B cell (primary cell): ENCODE results near the gene LDB3. TPM values are rescaled to one million over a fixed set of nuclear protein-coding genes. Genes with fewer than 3 reads are reported as not detected.

Source experiments
- ATAC-seq: fragments of 200-7000 bp; cut with Tn5 transposase; one replicate; pipeline ENCODE4 v1.10.0; 2021; ENCODE audit warnings: low read depth, mild to moderate bottlenecking, moderate number of reproducible peaks, moderate library complexity
- CTCF ChIA-PET: fragments of 350-600 bp; sonication (Branson Sonifier 250); formaldehyde crosslinking; loops from one replicate; lab custom pipeline; 2021; ENCODE audit warnings: antibody characterized with exemption, inconsistent platforms; lab: Charles Lee
- POLR2A ChIA-PET: fragments of 350-600 bp; sonication (Branson Sonifier 250); formaldehyde crosslinking; loops from one replicate; lab custom pipeline; 2021; ENCODE audit warnings: antibody characterized with exemption; lab: Charles Lee
- DNase-seq: peaks from one replicate; pipeline ENCODE4 v3.0.0; 2013
- H2AFZ ChIP-seq: 2 replicates; pipeline ENCODE4 v1.6.1; 2012; ENCODE audit warnings: mild to moderate bottlenecking, low read depth, low read length; ENCODE audit not compliant: insufficient read depth, poor library complexity, severe bottlenecking
- H3K27ac ChIP-seq, 2 donors: 1 replicate in 1 of 2; 2 replicates in 1 of 2; pipeline ENCODE4 v1.5.1; 2012 to 2013; ENCODE audit warnings: low read length in 2 of 2, mild to moderate bottlenecking in 2 of 2, moderate library complexity in 1 of 2
- H3K27me3 ChIP-seq, 4 experiments: fragments of 200-600 bp in 1 of 4; sonication (generic) in 1 of 4; replicated peaks in 1 of 4; 1 replicate in 2 of 4; 2 replicates in 2 of 4; pipeline versions ENCODE4 v1.6.1 to v1.7.0; 2013 to 2016; ENCODE audit warnings: low read length in 3 of 4, mild to moderate bottlenecking in 2 of 4, mixed read lengths in 1 of 4, moderate library complexity in 1 of 4; ENCODE audit not compliant: insufficient read depth in 4 of 4, control insufficient read depth in 3 of 4; ENCODE audit errors: control extremely low read depth in 1 of 4
- H3K36me3 ChIP-seq, 2 experiments: replicated peaks in 1 of 2; 1 replicate in 1 of 2; 2 replicates in 1 of 2; pipeline versions ENCODE4 v1.6.1 to v1.7.1; 2013; ENCODE audit warnings: low read length in 1 of 2; ENCODE audit not compliant: insufficient read depth in 2 of 2, control insufficient read depth in 1 of 2; ENCODE audit errors: control extremely low read depth in 1 of 2, extremely low read depth in 1 of 2
- H3K4me1 ChIP-seq, 2 donors: fragments of 200-600 bp in 1 of 2; sonication (generic) in 1 of 2; 1 replicate in 1 of 2; 2 replicates in 1 of 2; pipeline versions ENCODE4 v1.5.1 to v1.6.1; 2013 to 2017; ENCODE audit warnings: low read length in 2 of 2; ENCODE audit not compliant: control insufficient read depth in 2 of 2, insufficient read depth in 2 of 2
- H3K4me2 ChIP-seq: replicated peaks from 2 replicates; pipeline ENCODE3; 2012; ENCODE audit warnings: mild to moderate bottlenecking, low read depth, low read length; ENCODE audit not compliant: poor library complexity, severe bottlenecking
- H3K4me3 ChIP-seq, 5 experiments: fragments of 200-600 bp in 1 of 5; sonication (generic) in 1 of 5; 1 replicate in 3 of 5; 2 replicates in 2 of 5; pipeline versions ENCODE4 v1.5.1 to v1.7.0; 2011 to 2016; ENCODE audit warnings: low read length in 4 of 5, mild to moderate bottlenecking in 4 of 5, low read depth in 2 of 5, control low read depth in 1 of 5, moderate library complexity in 1 of 5; ENCODE audit not compliant: insufficient read depth in 1 of 5; ENCODE audit errors: control extremely low read depth in 1 of 5, extremely low read depth in 1 of 5
- H3K79me2 ChIP-seq: fragments of 200-600 bp; sonication (generic); one replicate; pipeline ENCODE4 v1.6.0; 2016; ENCODE audit warnings: low read length; ENCODE audit not compliant: control insufficient read depth, insufficient read depth
- H3K9ac ChIP-seq: fragments of 200-600 bp; sonication (generic); 2 replicates; pipeline ENCODE4 v1.6.1; 2017; ENCODE audit warnings: mild to moderate bottlenecking, low read length, moderate library complexity
- H3K9me3 ChIP-seq, 3 donors: one replicate each; pipeline versions ENCODE4 v1.6.1 to v1.7.1; 2013; ENCODE audit warnings: low read length in 2 of 3; ENCODE audit not compliant: control insufficient read depth in 2 of 3, insufficient read depth in 1 of 3; ENCODE audit errors: control extremely low read depth in 1 of 3
- H4K20me1 ChIP-seq: 2 replicates; pipeline ENCODE4 v1.6.0; 2012; ENCODE audit warnings: mild to moderate bottlenecking, low read length; ENCODE audit not compliant: insufficient read depth, control insufficient read depth, poor library complexity, severe bottlenecking
- H3K27ac Mint-ChIP-seq: one replicate; pipeline ENCODE4 v1.8.0; 2021; ENCODE audit warnings: mixed read lengths
- H3K27me3 Mint-ChIP-seq: one replicate; pipeline ENCODE4 v1.8.0; 2021; ENCODE audit warnings: mixed read lengths
- H3K4me1 Mint-ChIP-seq: one replicate; pipeline ENCODE4 v1.8.0; 2021; ENCODE audit warnings: mixed read lengths
- H3K4me3 Mint-ChIP-seq: one replicate; pipeline ENCODE4 v1.8.0; 2021; ENCODE audit warnings: mixed read lengths
- H3K9me3 Mint-ChIP-seq: one replicate; pipeline ENCODE4 v1.8.0; 2022; ENCODE audit warnings: mixed read lengths; ENCODE audit not compliant: insufficient read depth
- CTCF ChIP-seq: fragments of 200-600 bp; IDR thresholded peaks from one replicate; pipeline ENCODE4 v1.8.0; 2022; ENCODE audit warnings: antibody characterized with exemption, mild to moderate bottlenecking
- EZH2 ChIP-seq: IDR thresholded peaks from 2 replicates; pipeline ENCODE4 v1.6.1; 2012; ENCODE audit warnings: borderline replicate concordance, low read depth, mild to moderate bottlenecking, moderate library complexity, low read length; ENCODE audit not compliant: insufficient read depth, poor library complexity, severe bottlenecking
- WGBS: methylation state at CpG from one replicate; pipeline ENCODE4 v1.1.5; 2013; ENCODE audit warnings: missing lambda C conversion rate; ENCODE audit not compliant: insufficient coverage; 5-methylcytosine and 5-hydroxymethylcytosine counted together
- intact Hi-C: fragments of 100-400 bp; cut with micrococcal nuclease; formaldehyde crosslinking; loops from one replicate; pipeline ENCODE4 v1.10.0; 2022
- polyA plus RNA-seq: library from polyadenylated mRNA; depleted of rRNA; stranded (reverse); fragments of >200 nt; gene quantifications from 2 replicates; pipeline ENCODE4 v1.2.3, GENCODE V29; 2012
- total RNA-seq, 2 donors: library from RNA; stranded (reverse); fragments of 120-200 nt in 1 of 2; gene quantifications; 1 replicate in 1 of 2; 2 replicates in 1 of 2; pipeline versions ENCODE4 v1.2.3 to v1.2.4, GENCODE V29; 2013 to 2022

LDB3 gene
- total and polyA plus RNA-seq, 2 donors (not counting 1 experiment from before 2014, with no cell fraction given): 0.01 to 0.07 TPM

- ChIA-PET POLR2A (no interaction called here), CTCF (interaction anchor here (0.6 to 7.4 kb wide), 4 partner anchors 208 to 303 kb away, joined by 3 to 68 read pairs (median 4); no protein-coding TSS in a partner anchor)
- H3K79me2 ChIP-seq: no peaks in the 10 kb centered on the region
- H3K9me3 ChIP-seq: no peaks in the 10 kb centered on the region
- no peak for DNase-seq
- H2AFZ ChIP-seq: no peak overlapping the region
- WGBS: 88% methylated on average over 12 of the region's 14 CpGs
- no peaks in the 10 kb centered on the region for H3K36me3 ChIP-seq
- no peak overlapping the region for H3K9ac ChIP-seq
- H3K4me1 Mint-ChIP-seq: peaks cover 5% of the 10 kb centered on the region
- H3K9me3 Mint-ChIP-seq: no peaks in the 10 kb centered on the region
- H3K4me2 ChIP-seq: no peak overlapping the region
- intact Hi-C loops: no loop called here
- no peak overlapping the region for H3K4me3 ChIP-seq
- H3K4me1 ChIP-seq: peaks cover 5 to 6% of the 10 kb centered on the region in 2 donors
- no peak overlapping the region for H3K27ac ChIP-seq
- no peak overlapping the region for H3K27ac Mint-ChIP-seq
- TF ChIP-seq EZH2: no peak
- no peak for TF ChIP-seq CTCF
- no peak overlapping the region for H3K4me3 Mint-ChIP-seq
- H3K27me3 ChIP-seq: peaks cover 0 to 6% (median 0%) of the 10 kb centered on the region in 4 experiments
- no peak for ATAC-seq
- no peaks in the 10 kb centered on the region for H4K20me1 ChIP-seq
- H3K27me3 Mint-ChIP-seq: peaks cover 5% of the 10 kb centered on the region
Observed at GRCh38 chr10:86691333-86692022, 23.2 kb downstream of the LDB3 start.

- Histone ChIP-seq H3K4me2 (no peak overlapping the region), H2AFZ (no peak overlapping the region), H3K36me3 (no peaks in the 10 kb centered on the region), H3K4me3 (no peak overlapping the region), H3K79me2 (no peaks in the 10 kb centered on the region), H3K27me3 (peaks cover 0 to 4% (median 0%) of the 10 kb centered on the region in 4 experiments), H3K9ac (no peak overlapping the region), H3K9me3 (no peaks in the 10 kb centered on the region), H4K20me1 (no peaks in the 10 kb centered on the region), H3K27ac (no peak overlapping the region), H3K4me1 (peaks cover 5 to 6% of the 10 kb centered on the region in 2 donors)
- ChIA-PET CTCF (interaction anchor here (7.4 kb wide), 1 partner anchor 207 kb away, joined by 68 read pairs; no protein-coding TSS in a partner anchor), POLR2A (no interaction called here)
- no peak for ATAC-seq
- peaks cover 5% of the 10 kb centered on the region for H3K4me1 Mint-ChIP-seq
- no peaks in the 10 kb centered on the region for H3K9me3 Mint-ChIP-seq
- H3K27ac Mint-ChIP-seq: no peak overlapping the region
- peaks cover 5% of the 10 kb centered on the region for H3K27me3 Mint-ChIP-seq
- DNase-seq: no peak
- no peak overlapping the region for H3K4me3 Mint-ChIP-seq
- TF ChIP-seq EZH2 (no peak), CTCF (no peak)
- intact Hi-C loops: no loop called here
- 95% methylated on average over 8 of the region's 8 CpGs for WGBS
Observed at GRCh38 chr10:86692023-86692514, 23.8 kb downstream of the LDB3 start.
